ENCODE data around the gene ICAM3.

ICAM3 gene

GRCh38 chr19:10317857-10318462, 21.5 kb downstream of the ICAM3 start:
- DNase-seq: no peak

- no peak for DNase-seq
Measured at GRCh38 chr19:10317045-10317856, 22.2 kb downstream of the ICAM3 start.

DNA sequence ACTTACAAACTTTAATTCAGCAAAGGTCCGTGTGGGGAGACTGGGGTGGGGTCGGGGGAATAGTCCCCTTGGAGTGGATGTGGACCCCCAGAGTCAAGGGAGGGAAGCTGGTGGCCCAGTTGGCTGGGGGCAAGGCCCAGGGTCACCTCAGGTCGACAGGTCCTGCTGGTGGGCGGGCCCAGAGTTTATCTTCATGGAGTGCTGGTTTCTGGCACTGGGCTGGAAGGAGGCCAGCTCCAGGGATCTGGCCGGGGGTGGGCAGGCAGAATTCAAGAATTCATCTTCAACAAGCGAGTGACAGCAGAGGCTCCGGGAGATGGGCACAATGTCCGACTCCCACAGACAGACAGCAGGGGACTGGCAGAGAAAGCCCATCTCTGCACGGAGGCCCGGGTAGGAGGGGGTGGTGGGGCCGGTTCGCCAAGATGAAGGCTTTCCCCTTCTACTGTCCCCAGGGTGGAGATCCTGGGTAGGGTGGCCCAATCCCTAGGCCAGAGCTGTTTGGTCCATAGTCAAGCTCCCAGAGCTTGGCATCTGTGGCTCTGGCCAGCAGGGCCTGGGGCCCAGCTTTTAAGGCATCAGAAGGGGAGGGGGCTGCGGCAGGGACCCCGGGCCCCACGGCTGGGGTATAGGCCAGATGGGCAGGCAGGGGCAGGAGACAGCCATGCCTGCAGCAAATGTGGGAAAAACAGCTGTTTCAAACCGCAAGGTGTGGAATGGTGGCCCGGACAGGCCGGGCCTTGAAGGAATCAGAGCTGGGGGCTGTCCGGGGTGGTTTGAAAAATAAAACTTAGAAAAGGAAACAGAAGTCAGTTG, 23.0 kb downstream of the ICAM3 start:
- DNase-seq: peak; percentile 37

GRCh38 chr19:10315335-10316214, 23.8 kb downstream of the ICAM3 start, which contains the start of gene FDX2:
Gene FDX2, minus strand, starts transcription at chr19:10316015. Its CDS starts 19 bp downstream, at chr19:10315996.
- peak; percentile 89 for DNase-seq

DNA sequence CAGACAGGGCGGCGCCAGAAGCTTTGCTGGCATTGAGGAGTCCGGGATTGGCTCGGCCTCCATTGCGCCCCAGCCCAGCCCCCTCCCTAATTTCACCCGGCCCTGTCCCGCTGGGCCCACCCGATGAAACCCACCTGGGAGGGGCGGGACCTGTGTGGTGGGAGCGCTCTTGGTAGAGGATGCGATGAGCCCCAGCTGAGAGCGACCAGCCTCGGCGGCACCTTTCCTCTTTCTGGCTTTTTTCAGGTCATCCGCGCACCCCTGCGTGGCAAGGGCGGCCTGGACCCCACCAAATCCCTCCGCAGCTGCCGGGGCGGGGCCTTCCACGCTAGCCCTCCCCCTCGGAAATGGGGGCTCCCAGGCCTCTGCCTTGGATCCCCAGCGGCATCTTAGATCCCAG, 30.0 kb downstream of the ICAM3 start, which contains the start of gene ZGLP1:
Gene ZGLP1, minus strand, starts transcription at position 393 of the 400 bp plus-strand sequence.
- no peak for DNase-seq

- DNase-seq: no peak
Measured at GRCh38 chr19:10306327-10306726, 33.1 kb downstream of the ICAM3 start.

- DNase-seq: no peak
Measured at GRCh38 chr19:10305139-10305806, 34.2 kb downstream of the ICAM3 start.

DNA sequence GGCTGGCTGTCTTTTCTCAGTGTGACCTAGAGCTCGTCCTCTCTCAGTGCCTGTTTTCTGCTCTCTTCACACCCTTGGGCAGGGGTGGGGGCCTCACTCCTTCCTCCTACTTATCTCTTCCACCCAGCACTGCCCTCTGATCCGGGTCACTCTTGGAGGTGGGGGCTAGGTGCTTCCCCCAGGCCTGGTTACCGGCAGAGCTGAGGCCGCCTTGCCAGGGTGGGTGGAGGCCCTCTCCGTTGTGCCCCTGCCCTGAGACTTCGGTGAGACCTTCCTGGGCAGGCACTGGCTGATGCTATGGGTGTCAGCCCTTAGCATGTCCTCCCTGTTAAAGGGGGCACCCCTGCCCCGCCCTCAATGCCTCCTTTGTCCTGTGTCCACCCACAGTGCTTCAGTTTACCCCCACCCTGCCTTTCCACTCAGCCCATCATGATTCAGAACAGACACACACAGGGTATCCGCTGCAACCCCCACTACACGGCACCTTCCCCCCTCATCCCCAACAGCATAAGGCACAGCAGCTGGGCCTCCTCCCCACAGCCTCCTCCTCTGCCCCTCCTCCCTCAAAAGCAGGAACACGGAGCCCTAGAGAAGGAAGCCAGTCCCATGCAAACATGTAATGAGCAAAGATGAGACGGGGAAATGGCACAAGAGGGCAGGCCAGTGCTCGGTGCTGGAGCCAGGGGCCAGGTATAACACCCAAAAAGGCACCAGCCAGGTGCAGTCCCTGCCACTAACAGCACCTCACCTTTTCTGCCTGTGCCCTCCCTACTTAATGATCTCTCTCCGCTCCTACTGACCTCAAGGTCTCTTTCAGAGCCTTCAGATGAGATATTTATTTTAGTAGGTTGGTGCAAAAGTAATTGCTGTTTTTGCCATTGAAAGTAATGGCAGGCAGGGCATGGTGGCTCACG, 39.6 kb downstream of the ICAM3 start:
- peak; percentile 29 for DNase-seq

- DNase-seq: peak; percentile 36
Measured at GRCh38 chr19:10295847-10296591, 43.4 kb downstream of the ICAM3 start.

- peak; percentile 66 for DNase-seq
Measured at GRCh38 chr19:10295305-10295846, 44.0 kb downstream of the ICAM3 start.

DNA sequence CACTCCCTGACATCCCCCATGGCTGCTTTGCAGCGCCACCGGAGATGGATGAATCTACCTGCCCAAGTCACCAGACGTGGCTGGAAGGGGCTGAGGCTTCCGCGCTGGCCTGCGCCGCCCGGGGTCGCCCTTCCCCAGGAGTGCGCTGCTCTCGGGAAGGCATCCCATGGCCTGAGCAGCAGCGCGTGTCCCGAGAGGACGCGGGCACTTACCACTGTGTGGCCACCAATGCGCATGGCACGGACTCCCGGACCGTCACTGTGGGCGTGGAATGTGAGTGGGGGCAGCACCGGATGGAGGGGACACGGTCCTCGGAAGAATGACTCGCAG, 45.1 kb downstream of the ICAM3 start:
- DNase-seq: no peak

DNA sequence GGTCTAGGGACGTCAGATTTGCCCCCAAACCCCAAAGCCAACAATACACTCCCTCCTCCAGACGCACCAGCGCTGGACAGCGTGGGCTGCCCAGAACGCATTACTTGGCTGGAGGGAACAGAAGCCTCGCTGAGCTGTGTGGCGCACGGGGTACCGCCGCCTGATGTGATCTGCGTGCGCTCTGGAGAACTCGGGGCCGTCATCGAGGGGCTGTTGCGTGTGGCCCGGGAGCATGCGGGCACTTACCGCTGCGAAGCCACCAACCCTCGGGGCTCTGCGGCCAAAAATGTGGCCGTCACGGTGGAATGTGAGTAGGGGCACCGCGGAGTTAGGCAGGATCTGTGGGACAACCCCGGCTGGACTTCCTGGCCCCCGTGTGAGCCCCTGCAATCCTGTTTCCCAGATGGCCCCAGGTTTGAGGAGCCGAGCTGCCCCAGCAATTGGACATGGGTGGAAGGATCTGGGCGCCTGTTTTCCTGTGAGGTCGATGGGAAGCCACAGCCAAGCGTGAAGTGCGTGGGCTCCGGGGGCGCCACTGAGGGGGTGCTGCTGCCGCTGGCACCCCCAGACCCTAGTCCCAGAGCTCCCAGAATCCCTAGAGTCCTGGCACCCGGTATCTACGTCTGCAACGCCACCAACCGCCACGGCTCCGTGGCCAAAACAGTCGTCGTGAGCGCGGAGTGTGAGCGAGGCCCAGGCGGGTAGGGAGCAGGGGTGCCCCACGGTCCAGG, 45.6 kb downstream of the ICAM3 start:
- no peak for DNase-seq

DNA sequence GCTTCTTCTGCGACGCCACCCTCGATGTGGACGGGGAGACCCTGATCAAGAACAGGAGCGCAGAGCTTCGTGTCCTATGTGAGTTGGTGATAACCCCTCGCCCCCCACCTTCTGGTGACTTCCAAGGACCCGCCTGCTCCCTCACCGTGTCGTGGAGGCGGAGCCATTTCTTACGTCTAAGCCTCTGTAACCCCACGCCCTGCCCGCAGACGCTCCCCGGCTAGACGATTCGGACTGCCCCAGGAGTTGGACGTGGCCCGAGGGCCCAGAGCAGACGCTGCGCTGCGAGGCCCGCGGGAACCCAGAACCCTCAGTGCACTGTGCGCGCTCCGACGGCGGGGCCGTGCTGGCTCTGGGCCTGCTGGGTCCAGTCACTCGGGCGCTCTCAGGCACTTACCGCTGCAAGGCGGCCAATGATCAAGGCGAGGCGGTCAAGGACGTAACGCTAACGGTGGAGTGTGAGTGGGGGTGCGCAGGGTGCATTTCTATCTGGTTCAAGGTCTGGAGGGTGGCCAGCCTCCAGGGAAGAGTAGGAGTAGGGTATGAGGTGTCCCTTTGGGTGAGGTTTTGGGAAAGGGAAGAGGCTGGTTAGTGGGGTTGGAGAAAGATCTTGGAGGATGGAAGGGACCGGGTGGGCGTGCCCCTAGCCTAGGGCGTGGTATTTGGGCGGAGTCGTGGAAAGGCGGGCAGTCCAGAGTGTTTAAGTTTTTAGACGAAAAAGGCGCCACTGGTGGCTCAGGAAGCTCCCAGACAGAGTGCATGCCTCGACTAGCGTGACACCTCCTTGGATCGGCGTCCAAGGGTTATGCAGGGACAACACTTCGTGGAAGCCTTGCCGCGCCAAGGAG, 46.4 kb downstream of the ICAM3 start:
- DNase-seq: peak; percentile 55

GRCh38 chr19:10292206-10292788, 47.1 kb downstream of the ICAM3 start:
- peak; percentile 87 for DNase-seq

DNA sequence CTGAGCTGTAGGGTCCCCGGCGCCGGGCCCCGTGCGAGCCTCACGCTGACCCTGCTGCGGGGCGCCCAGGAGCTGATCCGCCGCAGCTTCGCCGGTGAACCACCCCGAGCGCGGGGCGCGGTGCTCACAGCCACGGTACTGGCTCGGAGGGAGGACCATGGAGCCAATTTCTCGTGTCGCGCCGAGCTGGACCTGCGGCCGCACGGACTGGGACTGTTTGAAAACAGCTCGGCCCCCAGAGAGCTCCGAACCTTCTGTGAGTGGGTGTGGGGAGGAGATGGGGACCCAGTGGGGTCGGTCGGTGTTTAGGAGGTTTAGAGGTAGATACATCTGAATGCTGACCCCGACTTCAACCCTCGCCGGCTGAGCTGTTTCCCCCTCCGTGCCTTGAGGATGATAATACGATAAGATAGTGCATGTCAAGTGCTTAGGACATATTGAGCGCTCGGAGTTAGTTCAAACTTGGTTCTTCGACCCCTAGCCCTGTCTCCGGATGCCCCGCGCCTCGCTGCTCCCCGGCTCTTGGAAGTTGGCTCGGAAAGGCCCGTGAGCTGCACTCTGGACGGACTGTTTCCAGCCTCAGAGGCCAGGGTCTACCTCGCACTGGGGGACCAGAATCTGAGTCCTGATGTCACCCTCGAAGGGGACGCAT, 47.7 kb downstream of the ICAM3 start:
- peak; percentile 68 for DNase-seq

DNA sequence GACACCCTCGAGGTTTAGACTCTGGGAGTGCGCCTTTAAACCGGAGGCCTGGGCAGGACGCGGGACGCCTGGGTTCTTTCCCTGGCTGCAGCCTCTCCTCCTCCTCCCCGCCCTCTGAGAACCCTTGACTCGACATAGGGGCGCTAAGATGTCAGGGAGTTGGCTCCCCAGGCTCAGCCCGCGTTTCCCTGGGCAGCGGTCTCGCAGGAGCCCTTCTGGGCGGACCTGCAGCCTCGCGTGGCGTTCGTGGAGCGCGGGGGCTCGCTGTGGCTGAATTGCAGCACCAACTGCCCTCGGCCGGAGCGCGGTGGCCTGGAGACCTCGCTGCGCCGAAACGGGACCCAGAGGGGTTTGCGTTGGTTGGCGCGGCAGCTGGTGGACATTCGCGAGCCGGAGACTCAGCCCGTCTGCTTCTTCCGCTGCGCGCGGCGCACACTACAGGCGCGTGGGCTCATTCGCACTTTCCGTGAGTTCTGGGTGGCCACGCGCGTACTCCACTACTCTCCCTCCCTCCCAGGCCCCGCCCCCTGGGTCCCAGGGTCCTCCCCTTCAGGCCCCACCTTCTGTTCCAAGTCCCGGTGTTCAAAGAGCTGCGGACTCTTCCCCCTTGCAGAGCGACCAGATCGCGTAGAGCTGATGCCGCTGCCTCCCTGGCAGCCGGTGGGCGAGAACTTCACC, 48.4 kb downstream of the ICAM3 start:
- peak; percentile 69 for DNase-seq

Data from DMS53 (cell line).